Esophagus muscularis mucosa (tissue), 4 donors: ENCODE data around the gene SYNPO2. TPM values are rescaled to one million over a fixed set of nuclear protein-coding genes. Genes with fewer than 3 reads are reported as not detected.
"Not testable (repeated sequence)": the region's sequence is repeated elsewhere in the genome, so short reads cannot be mapped to it uniquely, and the experiment has no call there.

Source experiments
- DNase-seq: peaks from one replicate; pipeline ENCODE4 v3.0.0-alpha.2; 2017; ENCODE audit errors: extremely low spot score
- H3K27ac ChIP-seq, 4 donors: fragments of 200-600 bp; sonication (generic); replicated peaks in 1 of 4; 1 replicate in 3 of 4; 2 replicates in 1 of 4; pipeline ENCODE4 v1.5.1; 2016 to 2019; ENCODE audit warnings: mild to moderate bottlenecking in 1 of 4
- H3K27me3 ChIP-seq, 4 donors: fragments of 200-600 bp; sonication (generic); one replicate each; pipeline versions ENCODE4 v1.5.1 to v1.6.0; 2016 to 2019
- H3K36me3 ChIP-seq, 4 donors: fragments of 200-600 bp; sonication (generic); one replicate each; pipeline ENCODE4 v1.5.1; 2016 to 2019
- H3K4me1 ChIP-seq, 4 donors: fragments of 200-600 bp; sonication (generic); one replicate each; pipeline ENCODE4 v1.5.1; 2016 to 2019
- H3K4me3 ChIP-seq, 4 donors: fragments of 200-600 bp; sonication (generic); 1 replicate in 2 of 4; 2 replicates in 2 of 4; pipeline ENCODE4 v1.5.1; 2016 to 2019; ENCODE audit warnings: mild to moderate bottlenecking in 4 of 4, moderate library complexity in 1 of 4
- H3K9me3 ChIP-seq, 4 donors: fragments of 200-600 bp; sonication (generic); 1 replicate in 3 of 4; 2 replicates in 1 of 4; pipeline ENCODE4 v1.5.1; 2016 to 2019
- EP300 ChIP-seq: sonication (generic); formaldehyde crosslinking; IDR thresholded peaks from one replicate; pipeline ENCODE4 v1.6.1; 2017; ENCODE audit warnings: antibody characterized with exemption
- POLR2A ChIP-seq: fragments of 450-650 bp; IDR thresholded peaks from one replicate; pipeline ENCODE4 v1.6.1; 2017; ENCODE audit warnings: antibody characterized with exemption, moderate library complexity, mild to moderate bottlenecking, low read depth
- POLR2AphosphoS5 ChIP-seq, 2 donors: sonication (generic); formaldehyde crosslinking; IDR thresholded peaks; one replicate each; pipeline ENCODE4 v1.6.1; 2017; ENCODE audit warnings: antibody characterized with exemption in 2 of 2
- WGBS: methylation state at CpG from one replicate; pipeline ENCODE4 v1.1.5; 2018; 5-methylcytosine and 5-hydroxymethylcytosine counted together
- intact Hi-C: fragments of 100-400 bp; cut with DNase I; formaldehyde crosslinking; loops from one replicate; pipeline ENCODE4 v1.15.1; 2023
- total RNA-seq, 4 donors: library from RNA; depleted of rRNA; stranded (reverse); fragments of >200 nt; gene quantifications; one replicate each; pipeline versions ENCODE4 v1.1.0 to v1.2.1, GENCODE V29; 2016
- TF ChIP-seq, protein P1 (sequence below), 3 experiments: fragments of 200-600 bp in 2 of 3; fragments of 450-650 bp in 1 of 3; sonication (generic) in 2 of 3; IDR thresholded peaks; one replicate each; pipeline ENCODE4 v1.5.1; 2017 to 2019; ENCODE audit warnings: antibody characterized with exemption in 3 of 3, mild to moderate bottlenecking in 2 of 3, moderate library complexity in 1 of 3

Gene SYNPO2
- total RNA-seq, 4 donors from 2014 or later = 2,073 to 2,783 (median 2,517) TPM

- H3K9me3 ChIP-seq = no peaks in the 10 kb centered on the region
- H3K27me3 ChIP-seq = no peaks in the 10 kb centered on the region
- peaks cover 0 to under 1% (median under 1%) of the 10 kb centered on the region in 4 donors for H3K36me3 ChIP-seq
- peak overlapping the region; percentile 91 to 98 (median 94) for H3K27ac ChIP-seq
- peaks cover 58 to 100% (median 92%) of the 10 kb centered on the region in 4 donors for H3K4me1 ChIP-seq
- intact Hi-C loops = loop anchor here (5.0 kb wide), 2 partner anchors 172 to 247 kb away; partner anchors contain the start of gene USP53
- H3K4me3 ChIP-seq = no peak overlapping the region
- DNase-seq = no peak
- 63% methylated on average over 3 of the region's 3 CpGs for WGBS
- TF ChIP-seq POLR2A = no peak
- no peak for TF ChIP-seq EP300
- TF ChIP-seq, protein P1, sequence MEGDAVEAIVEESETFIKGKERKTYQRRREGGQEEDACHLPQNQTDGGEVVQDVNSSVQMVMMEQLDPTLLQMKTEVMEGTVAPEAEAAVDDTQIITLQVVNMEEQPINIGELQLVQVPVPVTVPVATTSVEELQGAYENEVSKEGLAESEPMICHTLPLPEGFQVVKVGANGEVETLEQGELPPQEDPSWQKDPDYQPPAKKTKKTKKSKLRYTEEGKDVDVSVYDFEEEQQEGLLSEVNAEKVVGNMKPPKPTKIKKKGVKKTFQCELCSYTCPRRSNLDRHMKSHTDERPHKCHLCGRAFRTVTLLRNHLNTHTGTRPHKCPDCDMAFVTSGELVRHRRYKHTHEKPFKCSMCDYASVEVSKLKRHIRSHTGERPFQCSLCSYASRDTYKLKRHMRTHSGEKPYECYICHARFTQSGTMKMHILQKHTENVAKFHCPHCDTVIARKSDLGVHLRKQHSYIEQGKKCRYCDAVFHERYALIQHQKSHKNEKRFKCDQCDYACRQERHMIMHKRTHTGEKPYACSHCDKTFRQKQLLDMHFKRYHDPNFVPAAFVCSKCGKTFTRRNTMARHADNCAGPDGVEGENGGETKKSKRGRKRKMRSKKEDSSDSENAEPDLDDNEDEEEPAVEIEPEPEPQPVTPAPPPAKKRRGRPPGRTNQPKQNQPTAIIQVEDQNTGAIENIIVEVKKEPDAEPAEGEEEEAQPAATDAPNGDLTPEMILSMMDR (IDR thresholded peaks at IDR 0.05) = no peak
- TF ChIP-seq POLR2AphosphoS5 (IDR thresholded peaks at IDR 0.05) = no peak
Observed at GRCh38 chr4:119040261-119040660, 151.6 kb downstream of the SYNPO2 start.

DNA sequence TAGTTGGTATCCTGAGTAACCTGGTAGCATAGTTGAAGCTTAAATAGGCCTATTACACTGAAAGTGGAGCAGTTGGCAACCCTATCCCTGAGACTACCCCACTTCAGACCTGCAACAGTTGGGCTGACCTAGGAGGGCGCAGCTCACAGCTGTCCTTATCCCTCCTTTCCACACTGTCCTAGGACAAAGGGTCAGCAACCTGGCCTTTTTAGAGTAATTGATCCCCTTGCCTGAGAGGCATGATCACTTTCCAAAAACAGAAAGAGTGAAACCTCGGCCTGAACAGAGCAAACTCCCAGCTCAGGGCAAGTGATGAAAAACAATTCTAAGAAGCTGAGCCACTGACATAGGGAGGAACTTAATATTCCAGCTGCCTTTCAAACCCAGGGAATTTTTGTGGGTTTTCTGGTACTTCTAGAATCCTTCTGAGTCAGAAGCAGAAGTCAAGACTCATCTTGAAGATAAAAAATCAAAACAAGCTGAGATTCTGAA lies 152.1 kb downstream of the SYNPO2 start:
- no peak overlapping the region for H3K4me3 ChIP-seq
- 59% methylated on average over 2 of the region's 2 CpGs for whole genome bisulfite sequencing
- intact Hi-C loops = loop anchor here (5.0 kb wide), 2 partner anchors 172 to 247 kb away; partner anchors contain the start of gene USP53
- H3K36me3 ChIP-seq = no peaks in the 10 kb centered on the region
- no peak for DNase-seq
- TF ChIP-seq POLR2AphosphoS5 (IDR thresholded peaks at IDR 0.05) (peak; percentile 20 to 72), EP300 (no peak)
- H3K4me1 ChIP-seq = peaks cover 54 to 100% (median 92%) of the 10 kb centered on the region in 4 donors
- H3K9me3 ChIP-seq = no peaks in the 10 kb centered on the region
- H3K27me3 ChIP-seq = no peaks in the 10 kb centered on the region
- H3K27ac ChIP-seq = peak overlapping the region; percentile 91 to 98 (median 94)

DNA sequence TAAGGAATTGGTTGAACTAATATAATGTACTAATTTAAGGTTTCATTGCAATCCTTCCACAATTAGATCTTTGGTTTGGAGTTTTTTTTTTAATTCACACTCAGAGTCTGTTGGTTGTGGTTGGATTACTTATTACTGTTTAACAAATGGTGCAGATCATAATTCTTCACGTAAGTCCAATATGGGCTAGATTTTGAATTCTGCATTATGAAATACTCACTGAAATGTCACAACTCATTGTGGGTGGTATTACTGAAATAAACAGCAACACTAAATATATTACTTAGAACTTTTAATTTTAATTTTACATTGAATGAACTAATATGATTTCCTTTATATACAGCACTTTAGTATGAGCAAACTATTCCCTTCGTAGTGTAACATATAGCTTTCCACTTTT lies 152.7 kb downstream of the SYNPO2 start:
- H3K4me1 ChIP-seq = peaks cover 53 to 100% (median 92%) of the 10 kb centered on the region in 4 donors
- peak overlapping the region; percentile 91 to 98 (median 94) for H3K27ac ChIP-seq
- WGBS = 54% methylated on average over 2 of the region's 2 CpGs
- DNase-seq = no peak
- no peaks in the 10 kb centered on the region for H3K36me3 ChIP-seq
- no peaks in the 10 kb centered on the region for H3K27me3 ChIP-seq
- H3K9me3 ChIP-seq = no peaks in the 10 kb centered on the region
- intact Hi-C loops = loop anchor here (5.0 kb wide), 2 partner anchors 171 to 246 kb away; partner anchors contain the start of gene USP53
- no peak overlapping the region for H3K4me3 ChIP-seq
- TF ChIP-seq POLR2AphosphoS5 (IDR thresholded peaks at IDR 0.05) = no peak
- TF ChIP-seq, protein P1 (IDR thresholded peaks at IDR 0.05) = no peak
- no peak for TF ChIP-seq POLR2A
- TF ChIP-seq EP300 = no peak

DNA sequence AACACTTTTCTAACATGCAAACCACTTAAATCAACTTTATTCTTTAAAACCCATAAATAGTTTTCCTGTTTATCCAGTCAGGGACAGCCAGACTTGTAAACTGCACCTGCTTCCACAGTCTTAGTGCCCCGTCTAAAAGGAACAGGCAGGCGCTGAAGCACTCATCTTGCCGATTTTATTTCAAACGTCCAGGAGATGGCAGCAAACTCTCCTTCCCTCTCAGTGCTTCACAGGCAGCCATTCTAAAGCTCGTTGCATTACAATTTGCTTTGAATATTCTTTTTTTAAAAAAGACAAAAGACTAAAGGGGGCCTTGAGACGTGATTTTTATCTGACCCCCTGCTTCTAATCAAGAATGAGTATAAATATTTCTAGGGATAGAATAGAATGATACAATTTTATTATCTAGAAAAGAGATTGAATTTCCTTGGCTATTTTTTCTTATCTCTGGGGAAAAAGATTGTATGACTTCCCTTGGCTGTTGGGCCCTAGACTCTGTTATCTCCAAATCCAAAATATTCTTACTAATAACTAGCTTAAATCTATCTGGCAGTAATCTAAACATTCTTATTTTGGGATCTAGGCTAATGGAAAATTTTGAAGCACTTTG lies 153.4 kb downstream of the SYNPO2 start:
- intact Hi-C loops = loop anchor here (5.0 kb wide), 2 partner anchors 170 to 245 kb away; partner anchors contain the start of gene USP53
- Histone ChIP-seq H3K4me3 (no peak overlapping the region), H3K27ac (peak overlapping the region; percentile 91 to 98 (median 94)), H3K4me1 (peaks cover 49 to 100% (median 92%) of the 10 kb centered on the region in 4 donors), H3K9me3 (no peaks in the 10 kb centered on the region), H3K36me3 (no peaks in the 10 kb centered on the region), H3K27me3 (no peaks in the 10 kb centered on the region)
- TF ChIP-seq POLR2A (no peak), POLR2AphosphoS5 (IDR thresholded peaks at IDR 0.05) (peak in 1 of 2 donors; percentile 54), EP300 (no peak)
- TF ChIP-seq, protein P1 (IDR thresholded peaks at IDR 0.05) = peak; percentile 61 to 84 (median 73)
- DNase-seq = no peak
- WGBS = 2% methylated on average over 6 of the region's 6 CpGs

DNA sequence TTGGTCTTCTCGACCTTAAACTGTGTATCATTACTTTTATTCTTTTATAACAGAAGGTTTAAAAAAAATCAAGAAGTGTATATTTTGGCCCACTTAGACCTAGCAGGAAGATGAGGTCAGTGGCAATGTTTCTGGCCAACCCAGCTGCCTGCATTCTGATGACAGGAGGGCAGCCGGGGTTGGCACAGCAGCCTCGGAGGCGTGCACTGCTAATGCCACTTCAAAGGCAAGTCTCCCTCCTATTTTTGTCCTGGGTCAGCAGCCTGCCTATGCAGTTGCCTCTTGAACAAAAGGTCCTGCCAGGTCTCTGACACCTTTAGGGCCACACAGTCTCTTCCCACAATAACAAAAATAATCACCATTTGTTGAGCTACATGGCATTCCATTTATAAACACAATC lies 157.6 kb downstream of the SYNPO2 start:
- H3K4me3 ChIP-seq = no peak overlapping the region
- H3K27me3 ChIP-seq = no peaks in the 10 kb centered on the region
- TF ChIP-seq, protein P1 (IDR thresholded peaks at IDR 0.05) = no peak
- no peak for TF ChIP-seq POLR2A
- peak; percentile 63 to 74 for TF ChIP-seq POLR2AphosphoS5 (IDR thresholded peaks at IDR 0.05)
- TF ChIP-seq EP300 = peak; percentile 91
- intact Hi-C loops = no loop called here
- H3K27ac ChIP-seq = peak overlapping the region; percentile 56 to 98 (median 83)
- DNase-seq = no peak
- H3K36me3 ChIP-seq = no peaks in the 10 kb centered on the region
- H3K4me1 ChIP-seq = peaks cover 25 to 79% (median 71%) of the 10 kb centered on the region in 4 donors
- 50% methylated on average over 4 of the region's 4 CpGs for WGBS
- no peaks in the 10 kb centered on the region for H3K9me3 ChIP-seq

DNA sequence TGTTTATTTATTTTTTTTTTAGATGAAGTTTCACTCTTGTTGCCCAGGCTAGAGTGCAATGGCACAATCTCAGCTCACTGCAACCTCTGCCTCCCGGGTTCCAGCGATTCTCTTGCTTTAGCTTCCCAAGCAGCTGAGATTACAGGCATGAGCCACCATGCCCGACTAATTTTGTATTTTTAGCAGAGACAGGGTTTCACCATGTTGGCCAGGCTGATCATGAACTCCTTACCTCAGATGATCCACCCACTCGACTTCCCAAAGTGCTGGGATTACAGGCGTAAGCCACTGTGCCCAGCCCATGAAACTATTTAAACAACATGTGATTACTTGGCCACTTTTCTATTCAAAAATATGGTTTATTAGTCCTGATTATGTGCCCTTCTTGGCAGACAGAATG lies 158.4 kb downstream of the SYNPO2 start:
- WGBS = 79% methylated on average over 5 of the region's 5 CpGs
- Histone ChIP-seq H3K4me1 (peaks cover 17 to 75% (median 67%) of the 10 kb centered on the region in 4 donors), H3K27ac (peak overlapping the region; percentile 56 to 98 (median 83))
- H3K27me3 ChIP-seq, H3K9me3 ChIP-seq, intact Hi-C loops, DNase-seq, H3K36me3 ChIP-seq, H3K4me3 ChIP-seq: not testable (repeated sequence)
